Muscle layer of duodenum (tissue), 2 donors: Measurements from ENCODE around the gene GBP5.
"Not testable (repeated sequence)": the region's sequence is repeated elsewhere in the genome, so short reads cannot be mapped to it uniquely, and the experiment has no call there.

Source experiments
- H3K27ac ChIP-seq: one replicate; pipeline ENCODE4 v1.7.0; 2013; ENCODE audit warnings: mild to moderate bottlenecking, low read length
- H3K27me3 ChIP-seq: one replicate; pipeline ENCODE4 v1.7.0; 2013; ENCODE audit warnings: low read depth, mild to moderate bottlenecking, control low read depth, low read length
- H3K36me3 ChIP-seq, 2 donors: one replicate each; pipeline ENCODE4 v1.7.0; 2013; ENCODE audit warnings: low read length in 2 of 2, control low read depth in 1 of 2, mild to moderate bottlenecking in 1 of 2; ENCODE audit not compliant: insufficient read depth in 2 of 2, control insufficient read depth in 1 of 2
- H3K4me1 ChIP-seq, 2 donors: one replicate each; pipeline ENCODE4 v1.7.0; 2013; ENCODE audit warnings: low read length in 2 of 2, mild to moderate bottlenecking in 2 of 2, control low read depth in 1 of 2, moderate library complexity in 1 of 2; ENCODE audit not compliant: insufficient read depth in 2 of 2, control insufficient read depth in 1 of 2
- H3K4me3 ChIP-seq, 2 donors: one replicate each; pipeline ENCODE4 v1.7.0; 2013; ENCODE audit warnings: low read length in 2 of 2, low read depth in 1 of 2, mild to moderate bottlenecking in 1 of 2
- H3K9me3 ChIP-seq, 2 donors: one replicate each; pipeline ENCODE4 v1.7.0; 2013; ENCODE audit warnings: low read length in 2 of 2, control low read depth in 1 of 2, mild to moderate bottlenecking in 1 of 2; ENCODE audit not compliant: control insufficient read depth in 1 of 2
- donor health status: healthy.

GBP5 gene

GRCh38 chr1:89260042-89260441 is 12.6 kb downstream of the GBP5 start:
- no peaks in the 10 kb centered on the region for H3K36me3 ChIP-seq
- peak overlapping the region; percentile 25 for H3K27ac ChIP-seq
- H3K4me3 ChIP-seq, result no peak overlapping the region
- peaks cover 9 to 36% of the 10 kb centered on the region in 2 donors for H3K4me1 ChIP-seq
- no peaks in the 10 kb centered on the region for H3K9me3 ChIP-seq
- H3K27me3 ChIP-seq, result no peaks in the 10 kb centered on the region

GRCh38 chr1:89259283-89259971 is 13.2 kb downstream of the GBP5 start:
- H3K4me3 ChIP-seq, result no peak overlapping the region
- H3K27ac ChIP-seq, result no peak overlapping the region
- H3K36me3 ChIP-seq, result no peaks in the 10 kb centered on the region
- H3K27me3 ChIP-seq, result no peaks in the 10 kb centered on the region
- peaks cover 9 to 36% of the 10 kb centered on the region in 2 donors for H3K4me1 ChIP-seq
- H3K9me3 ChIP-seq, result no peaks in the 10 kb centered on the region

- no peak overlapping the region for H3K27ac ChIP-seq
- H3K36me3 ChIP-seq, result no peaks in the 10 kb centered on the region
- peaks cover 9 to 26% of the 10 kb centered on the region in 2 donors for H3K4me1 ChIP-seq
- H3K27me3 ChIP-seq, result no peaks in the 10 kb centered on the region
- H3K4me3 ChIP-seq, result no peak overlapping the region
- no peaks in the 10 kb centered on the region for H3K9me3 ChIP-seq
These were observed 15.6 kb downstream of the GBP5 start for GRCh38 chr1:89257041-89257440.

- H3K4me1 ChIP-seq, result peaks cover 0 to 15% of the 10 kb centered on the region in 2 donors
- not testable (repeated sequence) for H3K4me3 ChIP-seq, H3K36me3 ChIP-seq, H3K27ac ChIP-seq, H3K27me3 ChIP-seq, H3K9me3 ChIP-seq
These were observed 17.1 kb downstream of the GBP5 start for GRCh38 chr1:89255581-89255980.

- no peaks in the 10 kb centered on the region for H3K9me3 ChIP-seq
- H3K4me3 ChIP-seq, result no peak overlapping the region
- H3K36me3 ChIP-seq, result no peaks in the 10 kb centered on the region
- H3K4me1 ChIP-seq, result peaks cover 0 to 8% of the 10 kb centered on the region in 2 donors
- H3K27me3 ChIP-seq, result no peaks in the 10 kb centered on the region
- H3K27ac ChIP-seq, result no peak overlapping the region
These were observed 17.9 kb downstream of the GBP5 start for GRCh38 chr1:89254658-89255287.

GRCh38 chr1:89243046-89243445 is 29.6 kb downstream of the GBP5 start:
- H3K27ac ChIP-seq, result no peak overlapping the region
- no peaks in the 10 kb centered on the region for H3K4me1 ChIP-seq
- no peaks in the 10 kb centered on the region for H3K36me3 ChIP-seq
- no peaks in the 10 kb centered on the region for H3K27me3 ChIP-seq
- H3K9me3 ChIP-seq, result no peaks in the 10 kb centered on the region
- H3K4me3 ChIP-seq, result no peak overlapping the region
